Stimulated activated CD4-positive, alpha-beta T cell treated with anti-CD3 and anti-CD28 coated beads, Interleukin-12 subunit alpha, Interleukin-12 subunit beta, amount 100 ng/mL, for 4 hours (primary cell): ENCODE results near the gene SERTAD4.
"Not testable (repeated sequence)": the region's sequence is repeated elsewhere in the genome, so short reads cannot be mapped to it uniquely, and the experiment has no call there.

Experiments
- DNase-seq: peaks from one replicate; pipeline ENCODE4 v3.0.0-alpha.2; 2020

Gene SERTAD4

DNA sequence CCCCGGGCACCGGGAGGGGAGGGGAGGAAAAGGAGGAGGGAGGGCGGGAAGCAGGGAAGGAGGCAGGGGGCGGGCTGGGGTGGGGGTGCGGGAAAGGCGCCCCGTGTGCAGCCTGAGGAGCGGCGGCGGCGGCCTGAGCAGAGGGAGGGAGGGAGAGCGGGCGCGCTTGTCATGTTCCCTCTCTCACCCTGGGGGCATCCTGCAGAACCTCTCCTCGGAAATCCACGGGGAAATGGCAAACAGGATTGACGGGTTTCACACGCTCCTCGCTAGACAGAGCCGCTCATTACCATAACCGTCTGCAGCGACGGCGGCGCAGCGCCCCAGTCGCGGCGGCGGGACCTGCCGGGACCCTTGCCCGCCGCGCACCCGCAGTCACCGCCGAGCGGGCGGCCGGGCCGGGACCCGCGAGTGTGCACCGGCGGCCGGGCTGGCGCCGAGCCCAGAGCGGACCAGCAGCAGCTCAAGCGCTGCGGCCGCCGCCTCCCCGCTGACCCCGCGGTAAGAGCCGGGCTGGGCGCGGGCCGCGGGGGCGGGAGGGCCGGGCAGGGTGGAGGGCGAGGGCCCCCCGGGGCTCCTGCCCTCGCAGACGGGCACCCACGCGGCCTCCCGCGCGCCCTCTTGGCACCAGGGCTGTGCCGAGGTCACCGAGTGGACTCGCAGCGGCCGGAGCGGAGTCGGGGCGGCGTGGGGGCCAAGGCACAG, at the start of gene SERTAD4:
SERTAD4 (plus strand) TSS at position 286 of the 705 bp plus-strand sequence. CDS start 5,165 bp downstream, outside the sequence.
- no peak for DNase-seq

DNA sequence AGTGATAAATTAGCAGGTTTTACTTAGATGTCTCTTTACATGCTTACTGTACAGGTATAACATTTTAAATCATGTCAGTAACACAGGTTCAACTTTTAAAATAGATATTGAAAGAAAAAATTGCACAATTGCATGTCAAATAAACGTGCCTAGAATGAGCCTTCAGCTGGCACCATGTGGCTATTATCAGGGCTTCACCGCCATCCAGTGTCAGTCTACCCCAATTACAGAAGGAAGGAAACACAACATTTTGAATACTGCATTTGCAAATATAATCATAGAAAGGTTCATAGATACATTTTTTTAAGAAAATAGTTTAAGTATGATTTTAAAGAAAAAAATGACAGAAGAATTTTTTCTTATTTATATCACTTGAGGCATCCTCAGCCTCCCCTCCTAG, 47.5 kb upstream of the SERTAD4 start:
- DNase-seq, result no peak

DNA sequence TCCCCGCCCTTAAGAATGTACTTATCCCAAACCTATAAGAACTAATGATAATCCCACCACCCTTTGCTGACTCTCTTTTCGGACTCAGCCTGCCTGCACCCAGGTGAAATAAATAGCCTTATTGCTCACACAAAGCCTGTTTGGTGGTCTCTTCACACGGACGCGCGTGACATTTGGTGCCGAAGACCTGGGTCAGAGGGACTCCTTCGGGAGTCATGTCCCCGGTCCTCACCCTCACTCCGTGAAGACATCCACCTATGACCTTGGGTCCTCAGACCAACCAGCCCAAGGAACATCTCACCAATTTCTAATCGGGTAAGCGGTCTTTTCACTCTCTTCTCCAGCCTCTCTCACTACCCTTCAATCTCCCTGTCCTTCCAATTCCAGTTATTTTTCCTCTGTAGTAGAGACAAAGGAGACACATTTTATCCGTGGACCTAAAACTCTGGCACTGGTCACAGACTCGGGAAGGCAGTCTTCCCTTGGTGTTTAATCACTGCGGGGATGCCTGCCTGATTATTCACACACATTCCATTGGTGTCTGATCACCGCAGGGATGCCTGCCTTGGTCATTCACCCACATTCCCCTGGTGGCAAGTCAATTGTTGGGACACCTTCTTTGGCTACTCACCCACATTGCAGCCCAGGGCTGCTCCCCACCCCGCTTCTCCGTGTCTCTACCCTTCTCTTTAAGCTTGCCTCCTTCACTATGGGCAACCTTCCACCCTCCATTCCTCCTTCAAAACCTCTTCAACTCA, 44.6 kb upstream of the SERTAD4 start:
- DNase-seq, result not testable (repeated sequence)

DNA sequence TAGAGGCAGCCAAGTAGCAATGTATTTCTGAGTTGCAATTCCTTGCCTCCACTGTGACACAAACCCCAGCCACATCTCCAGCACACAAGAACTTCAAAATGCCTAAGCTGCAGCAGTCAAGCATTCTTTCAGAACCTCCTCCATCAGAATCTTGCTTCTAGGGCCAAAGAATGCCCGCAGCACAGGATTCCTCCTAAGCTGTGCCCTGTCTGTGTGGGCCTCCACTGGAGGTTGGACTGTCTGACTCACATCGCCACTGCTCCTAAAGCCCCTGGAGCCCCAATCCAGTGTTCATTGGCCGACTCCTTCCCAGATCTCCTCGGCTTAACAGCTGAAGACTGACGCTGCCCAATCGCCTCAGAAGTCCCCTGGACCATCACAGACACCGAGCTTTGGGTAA, 43.2 kb upstream of the SERTAD4 start:
- DNase-seq, result no peak

DNA sequence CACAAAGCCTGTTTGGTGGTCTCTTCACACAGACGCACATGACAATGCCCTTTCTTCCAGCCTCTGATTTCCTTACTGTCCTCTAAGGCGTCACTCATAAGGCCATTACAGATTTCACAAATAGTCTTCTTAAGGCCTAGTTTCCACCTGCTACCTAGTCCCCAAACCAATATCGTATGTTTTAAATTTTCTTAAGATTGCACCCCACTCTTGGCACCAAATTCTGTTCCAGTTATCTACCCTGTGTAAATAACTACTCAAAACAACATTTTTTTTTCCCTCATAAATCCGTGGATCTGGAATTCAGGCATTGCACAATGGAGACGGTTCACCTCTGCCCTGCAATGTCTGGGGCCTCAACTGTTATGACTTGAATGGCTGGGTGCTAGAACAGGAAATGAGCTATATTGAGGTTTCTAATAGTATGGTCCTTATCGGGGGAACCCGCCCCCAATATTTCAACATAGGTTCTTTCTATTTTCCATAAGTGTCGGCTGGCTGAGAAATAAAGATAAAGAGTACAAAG, 36.9 kb upstream of the SERTAD4 start:
- DNase-seq, result no peak

DNA sequence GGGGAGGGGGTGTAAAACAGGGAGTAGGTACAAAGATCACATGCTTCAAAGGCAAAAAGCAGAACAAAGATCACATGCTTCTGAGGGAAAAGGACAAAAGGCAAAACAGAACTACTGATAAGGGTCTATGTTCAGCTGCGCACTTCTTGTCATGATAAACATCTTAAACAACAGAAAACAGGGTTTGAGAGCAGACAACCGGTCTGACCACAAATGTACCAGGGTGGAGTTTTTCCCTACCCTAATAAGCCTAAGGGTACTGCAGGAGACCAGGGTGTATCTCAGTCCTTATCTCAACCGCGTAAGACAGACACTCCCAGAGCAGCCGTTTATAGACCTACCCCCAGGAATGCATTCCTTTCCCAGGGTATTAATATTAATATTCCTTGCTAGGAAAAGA, 36.3 kb upstream of the SERTAD4 start:
- not testable (repeated sequence) for DNase-seq

DNA sequence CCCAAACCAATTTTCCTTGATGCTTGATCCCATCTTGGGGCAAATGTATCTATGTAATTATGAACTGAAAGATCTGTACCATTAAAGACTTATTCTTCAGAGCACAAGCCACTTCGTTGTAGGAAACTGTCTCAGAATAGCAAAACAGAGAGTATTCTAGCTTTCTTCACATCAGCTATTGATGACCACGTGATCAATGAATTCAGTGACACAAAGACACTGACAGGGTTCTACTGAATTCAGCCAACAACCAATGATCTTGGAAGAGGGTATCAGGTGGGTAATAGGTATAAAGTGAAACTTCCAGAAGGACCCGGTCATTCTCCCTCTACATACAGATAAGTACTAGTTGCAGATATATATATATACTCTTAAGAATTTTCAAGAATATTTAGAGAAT, 33.8 kb upstream of the SERTAD4 start:
- DNase-seq, result no peak

DNA sequence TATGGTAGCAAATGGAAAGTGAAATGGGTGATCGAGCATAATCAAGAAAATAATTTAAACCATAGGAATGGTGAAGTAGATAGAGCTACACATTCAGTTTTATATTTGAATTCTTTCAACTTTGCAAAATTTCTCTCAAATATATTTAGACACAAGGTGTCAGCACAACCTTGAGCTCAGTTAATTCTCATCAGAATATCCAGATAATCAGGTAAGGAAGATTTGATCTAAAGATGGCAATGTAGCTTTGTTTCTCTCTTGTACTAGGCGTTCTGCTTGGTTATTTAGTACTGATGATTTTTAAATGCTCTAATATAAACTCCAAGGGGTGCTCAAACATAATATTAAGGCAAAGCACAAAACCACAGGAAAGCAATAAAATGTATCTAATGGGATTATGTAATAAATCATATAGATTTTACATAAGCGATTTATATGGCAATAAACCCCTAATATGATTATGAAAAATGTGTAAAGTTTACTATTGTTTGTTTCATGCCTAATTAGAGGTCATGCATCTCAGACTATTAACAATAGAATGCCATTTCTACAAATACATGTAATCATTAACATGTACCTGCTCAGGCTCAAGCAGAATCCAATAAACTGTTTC, 32.4 kb upstream of the SERTAD4 start:
- DNase-seq, result no peak

DNA sequence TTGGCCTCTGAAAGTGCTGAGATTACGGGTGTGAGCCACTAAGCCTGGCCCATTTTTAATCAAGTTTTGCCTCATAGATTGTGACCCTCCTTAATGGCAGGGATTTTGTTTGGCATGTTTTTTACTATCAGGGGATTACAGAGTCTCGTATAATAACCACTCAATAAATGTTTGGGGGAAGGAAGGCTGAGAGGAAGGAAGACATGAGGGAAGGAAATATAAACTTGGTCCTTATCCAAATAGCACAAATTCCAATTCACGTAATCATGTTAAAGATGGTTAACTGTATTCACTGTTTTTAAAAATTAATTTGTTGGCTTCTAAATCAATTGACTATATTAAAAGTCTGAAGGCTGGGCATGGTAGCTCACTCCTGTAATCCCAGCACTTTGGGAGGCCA, 30.9 kb upstream of the SERTAD4 start:
- no peak for DNase-seq

DNA sequence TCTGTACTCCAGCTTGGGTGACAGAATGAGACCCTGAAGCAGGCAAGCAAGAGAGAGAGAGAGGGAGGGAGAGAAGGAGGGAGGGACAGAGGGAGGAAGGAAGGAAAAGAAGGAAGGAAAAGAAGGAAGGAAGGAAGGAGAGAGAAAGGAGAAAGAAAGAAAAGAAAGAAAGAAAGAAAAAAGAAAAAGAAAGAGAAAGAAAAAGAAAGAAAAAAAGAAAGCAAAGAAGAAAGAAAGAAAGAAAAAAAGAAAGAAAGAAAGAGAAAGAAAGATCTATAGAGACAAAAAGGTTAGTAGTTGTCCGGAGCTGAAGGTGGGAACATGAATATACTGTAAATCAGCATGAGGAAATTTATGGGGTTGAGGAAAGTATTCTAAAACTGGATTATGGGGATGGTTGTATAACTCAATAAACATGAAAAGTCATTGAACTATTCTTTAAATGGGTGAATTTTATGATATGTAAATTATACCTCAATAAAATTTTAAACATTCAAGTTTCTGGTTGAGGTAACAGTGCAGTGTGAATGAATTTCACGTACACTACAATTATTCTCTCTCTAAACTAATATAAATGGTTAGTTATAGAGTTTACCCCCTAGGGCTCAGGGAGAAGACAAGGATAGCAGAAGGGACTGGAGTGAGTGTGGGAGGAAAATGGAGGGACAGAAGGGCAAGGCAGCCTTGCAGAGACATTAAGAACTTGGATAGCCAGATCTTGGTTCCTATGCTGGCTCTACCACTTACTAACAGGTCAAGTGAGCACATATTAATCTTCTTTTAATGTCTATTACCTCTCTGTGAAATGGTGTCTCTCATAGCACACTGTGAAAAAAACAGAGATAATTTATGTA, 24.8 kb upstream of the SERTAD4 start:
- DNase-seq, result no peak

DNA sequence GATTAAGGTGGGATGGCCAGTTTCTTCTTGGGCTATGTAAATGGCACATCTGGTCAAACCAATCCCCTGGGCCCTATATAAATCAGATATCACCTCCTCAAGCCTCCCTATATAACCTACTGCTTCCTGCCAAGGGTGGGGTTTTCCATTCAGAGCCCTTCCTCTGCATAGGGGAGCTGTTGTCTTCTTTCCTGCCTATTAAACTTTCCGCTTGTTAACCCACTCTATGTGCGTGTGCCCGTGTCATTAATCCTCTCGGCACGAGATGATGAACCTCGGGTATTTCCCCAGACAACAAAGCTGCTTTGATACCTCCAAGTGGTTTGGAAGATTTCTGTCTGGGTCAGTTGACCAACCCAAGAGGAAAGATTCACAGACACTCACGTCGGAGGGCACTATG, 19.3 kb upstream of the SERTAD4 start:
- DNase-seq, result no peak

DNA sequence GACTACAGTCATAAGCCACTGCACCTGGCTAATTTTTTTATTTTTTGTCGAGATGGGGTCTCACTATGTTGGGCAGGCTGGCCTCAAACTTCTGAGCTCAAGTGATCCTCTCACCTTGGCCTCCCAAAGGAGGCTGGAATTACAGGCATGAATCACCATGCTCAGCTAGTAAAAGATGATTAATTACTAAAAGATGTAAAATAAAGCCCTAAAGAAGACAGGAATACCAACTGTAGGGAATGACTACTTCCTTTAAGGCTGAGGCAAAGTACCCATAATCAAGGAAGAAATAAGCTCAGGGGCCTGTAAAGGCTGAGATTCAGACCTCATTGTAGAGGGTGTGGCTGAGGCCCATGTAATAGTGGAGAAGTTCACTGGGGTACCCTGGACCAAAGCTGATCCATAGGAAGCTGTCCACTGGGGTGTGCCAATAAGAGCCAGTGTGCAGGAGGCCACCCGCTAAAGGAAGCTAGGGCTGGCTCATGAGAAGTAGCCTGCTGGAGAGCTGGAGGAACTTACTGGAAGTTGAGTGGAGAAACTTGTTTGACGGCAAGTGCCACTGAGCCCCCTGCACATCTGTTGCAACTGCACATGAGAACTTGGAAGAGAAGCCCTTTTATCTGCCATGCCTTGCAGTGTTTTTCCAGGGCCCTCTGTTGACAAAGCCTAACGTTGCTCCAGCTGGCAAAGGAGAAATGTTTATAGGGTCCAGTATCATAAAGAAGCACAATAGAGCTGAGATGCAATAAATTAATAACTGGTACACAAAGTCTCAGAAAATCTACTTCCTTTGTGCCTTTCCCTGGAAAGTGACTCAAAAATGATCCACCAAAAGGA, 17.8 kb upstream of the SERTAD4 start:
- no peak for DNase-seq

DNA sequence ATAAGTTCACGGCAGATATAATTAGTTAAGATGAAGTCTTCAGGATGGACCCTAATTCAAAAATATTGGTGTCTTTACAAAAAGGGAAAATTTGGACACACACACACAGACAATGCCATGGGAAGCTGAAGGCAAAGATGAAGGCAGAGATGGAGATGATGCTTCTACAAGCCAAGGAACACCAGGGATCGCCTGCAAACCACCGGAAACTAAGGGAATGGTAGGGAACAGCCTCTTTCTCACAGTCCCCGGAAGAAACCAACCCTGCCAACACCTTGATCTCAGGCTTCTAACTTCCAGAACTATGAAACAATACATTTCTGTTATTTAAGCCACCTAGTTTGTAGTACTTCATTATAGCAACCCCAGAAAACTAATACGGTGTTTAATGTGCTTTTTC, 15.1 kb upstream of the SERTAD4 start:
- DNase-seq, result no peak

DNA sequence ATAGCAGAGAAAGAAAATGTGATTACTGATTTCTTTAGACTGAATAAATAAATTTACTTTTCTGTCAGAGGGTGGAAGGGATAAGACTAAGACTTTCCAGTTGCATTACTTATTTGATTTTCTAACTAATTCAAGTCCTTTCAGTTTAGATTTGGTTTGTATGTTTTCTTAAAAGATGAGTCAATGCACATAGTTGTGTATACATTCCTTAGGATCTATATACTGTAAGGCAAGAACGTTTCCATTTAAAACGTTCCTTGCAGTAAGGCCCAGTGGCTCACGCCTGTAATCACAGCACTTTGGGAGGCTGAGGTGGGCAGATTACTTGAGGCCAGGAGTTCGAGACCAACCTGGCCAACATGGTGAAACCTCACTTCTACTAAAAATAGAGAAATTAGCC, 14.5 kb upstream of the SERTAD4 start:
- DNase-seq, result no peak

DNA sequence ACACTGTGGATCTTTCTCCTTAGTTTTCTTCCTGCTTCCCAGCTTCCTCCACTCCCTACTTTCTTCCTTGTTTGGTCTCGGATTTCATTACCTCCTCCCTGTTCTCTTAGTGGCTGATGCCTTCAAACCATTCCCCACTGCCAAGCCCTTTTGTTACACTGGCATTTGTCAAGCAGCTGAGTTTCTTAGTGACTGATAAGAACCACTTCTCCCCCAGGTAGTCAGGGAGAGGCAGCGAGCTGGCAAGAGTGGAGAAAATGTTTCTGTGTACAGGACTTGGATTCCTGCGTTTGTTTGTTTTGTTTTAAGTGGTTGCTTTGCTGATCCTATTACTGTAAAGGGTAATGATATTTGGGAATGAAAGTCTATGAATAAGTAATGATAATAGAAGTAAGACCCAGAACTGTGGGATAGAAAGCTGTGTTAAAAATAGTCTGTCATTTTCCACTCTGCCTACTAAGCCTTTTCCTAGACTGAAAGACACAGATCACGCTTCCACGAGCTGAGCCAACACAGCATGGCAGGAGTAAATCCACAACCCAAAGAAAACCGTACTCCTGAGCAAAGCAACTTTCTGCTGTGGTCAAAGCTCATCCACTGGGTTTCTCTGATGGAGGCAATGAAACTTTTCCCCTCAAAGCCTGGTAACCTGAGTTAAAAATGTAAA, 10.1 kb upstream of the SERTAD4 start:
- DNase-seq, result no peak

DNA sequence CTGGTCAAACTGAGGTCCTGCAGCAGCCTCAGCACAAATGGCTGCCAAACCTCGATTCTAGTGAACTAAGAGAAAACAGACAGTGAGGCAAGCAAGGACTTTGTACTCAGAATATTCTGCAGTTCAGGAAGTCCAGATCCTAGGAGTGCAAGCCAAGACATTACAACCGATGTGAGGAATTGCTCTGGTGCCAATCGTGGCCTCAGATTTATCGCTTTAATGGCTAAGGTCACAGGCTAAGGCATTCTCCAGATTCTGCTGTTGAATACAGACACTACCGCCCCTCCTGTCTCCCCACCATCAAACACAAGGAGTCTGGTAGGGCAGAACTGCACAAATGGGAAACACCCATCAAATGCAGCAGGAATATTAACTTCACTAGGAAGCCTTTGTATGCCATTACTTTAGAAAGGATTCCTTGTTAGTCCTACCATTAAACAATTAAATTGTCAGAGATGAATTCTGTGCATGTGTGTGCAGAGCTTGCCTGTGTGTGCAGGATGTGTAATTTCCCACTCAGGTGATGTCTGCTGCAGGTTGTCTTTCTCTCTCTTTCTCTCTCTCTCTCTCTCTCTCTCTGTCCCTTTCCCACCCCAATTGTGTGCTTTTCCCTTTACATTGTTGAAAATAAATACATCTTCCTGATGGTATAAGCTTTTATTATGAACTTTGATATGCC, 9.2 kb upstream of the SERTAD4 start:
- DNase-seq, result no peak

DNA sequence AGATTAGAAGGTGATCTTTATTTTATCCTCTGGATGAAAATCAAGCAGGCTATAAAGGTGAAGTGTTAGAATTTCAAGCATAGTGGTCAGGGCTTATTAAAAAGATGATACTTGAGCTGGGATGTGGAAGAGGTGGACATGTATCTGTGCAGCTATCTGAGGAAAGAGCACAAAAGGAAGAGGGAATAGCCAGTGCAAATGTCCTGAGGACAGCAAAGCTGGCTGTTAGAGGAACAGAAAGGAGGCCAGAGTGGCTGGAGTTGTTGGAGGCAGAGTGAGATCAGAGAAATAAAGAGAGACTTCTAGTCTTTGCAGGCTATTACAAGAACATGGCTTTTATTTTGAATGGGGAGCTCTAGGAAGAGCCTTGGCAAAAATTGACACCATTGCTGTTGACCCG, 4.4 kb upstream of the SERTAD4 start:
- no peak for DNase-seq

DNA sequence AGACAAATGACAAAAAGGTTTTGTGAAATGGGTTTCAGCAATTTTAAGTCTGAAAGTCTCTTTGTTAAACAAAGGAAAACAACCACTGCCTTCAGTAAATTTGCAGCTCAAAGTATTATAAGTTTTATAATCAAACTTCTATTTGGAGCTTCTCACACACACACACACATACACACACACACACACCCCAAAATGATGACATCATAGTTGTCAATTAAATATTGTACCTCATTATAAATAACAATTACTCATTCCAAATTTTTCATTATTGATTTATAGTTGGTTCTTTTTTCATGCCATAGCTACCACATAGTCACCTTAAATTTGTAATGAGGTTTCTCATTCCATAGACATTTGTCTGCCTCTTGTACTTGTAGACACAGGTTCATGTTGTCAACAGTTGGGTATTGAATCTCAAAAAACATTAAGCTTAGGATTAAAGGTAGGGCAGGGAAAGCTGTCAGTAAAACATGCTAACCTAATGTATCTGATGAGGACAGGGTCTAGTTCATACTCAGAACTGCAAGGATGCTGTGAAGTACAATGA, 2.4 kb upstream of the SERTAD4 start:
- no peak for DNase-seq

DNA sequence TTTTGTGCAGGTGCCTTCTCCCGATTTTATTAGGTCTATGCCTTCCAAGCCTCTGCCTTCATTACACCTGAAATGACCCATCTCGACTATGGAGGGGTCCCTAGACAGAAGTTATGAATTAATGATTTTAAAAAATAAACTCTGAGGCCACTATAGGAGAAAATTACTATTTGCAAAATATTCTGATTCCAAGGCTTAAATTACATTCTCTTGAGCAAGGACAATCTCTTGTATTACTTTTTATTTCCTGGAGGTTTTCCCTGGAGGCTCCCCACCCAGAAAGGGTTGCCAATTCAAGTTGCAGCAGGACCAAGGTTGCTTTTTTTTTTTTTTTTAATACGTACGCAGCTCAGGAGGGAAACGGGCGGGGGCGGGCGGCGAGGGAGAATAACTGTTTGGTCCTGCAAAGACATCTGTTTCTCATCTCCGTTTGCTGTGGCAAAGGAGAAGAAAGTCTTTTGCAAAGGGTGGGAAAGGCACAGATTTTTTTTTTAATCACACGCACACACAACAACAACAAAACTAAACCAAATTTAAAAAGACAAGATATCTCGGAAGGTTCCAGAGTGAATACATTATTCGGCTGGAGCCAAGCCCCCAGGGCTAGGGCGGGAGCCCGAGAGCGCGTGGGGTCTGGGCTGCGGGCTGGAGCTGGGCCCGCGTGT, 618 bp upstream of the SERTAD4 start:
- DNase-seq, result no peak

DNA sequence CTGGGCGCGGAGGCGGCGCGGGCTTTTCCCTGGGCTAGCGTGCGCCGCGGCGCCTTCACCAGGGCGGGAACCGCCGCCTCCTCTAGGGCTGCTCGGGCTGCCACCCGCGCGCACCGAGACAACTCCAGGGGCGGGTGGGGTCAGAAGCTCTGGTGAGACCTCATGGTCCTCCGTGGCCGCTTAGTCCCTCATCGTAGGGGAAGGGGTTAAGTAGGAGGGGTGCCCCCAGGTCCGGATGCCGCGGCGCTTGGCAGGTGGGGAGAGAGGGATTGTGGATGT, 559 bp downstream of the SERTAD4 start:
- DNase-seq, result no peak
